Myocyte (in vitro differentiated cells): ENCODE measurements around the gene MRGPRF. TPM values are rescaled to one million over a fixed set of nuclear protein-coding genes. Genes with fewer than 3 reads are reported as not detected.
"Not testable (repeated sequence)": the region's sequence is repeated elsewhere in the genome, so short reads cannot be mapped to it uniquely, and the experiment has no call there.

Experiments used
- DNase-seq: peaks from one replicate; pipeline ENCODE4 v3.0.0-alpha.2; 2012; ENCODE audit warnings: low read depth
- total RNA-seq: library from RNA; depleted of rRNA; stranded (reverse); fragments of >200 nt; gene quantifications from 2 replicates; pipeline ENCODE4 v1.2.3, GENCODE V29; 2014

MRGPRF gene
- total RNA-seq, 1 donor from 2014 or later: not detected

DNA sequence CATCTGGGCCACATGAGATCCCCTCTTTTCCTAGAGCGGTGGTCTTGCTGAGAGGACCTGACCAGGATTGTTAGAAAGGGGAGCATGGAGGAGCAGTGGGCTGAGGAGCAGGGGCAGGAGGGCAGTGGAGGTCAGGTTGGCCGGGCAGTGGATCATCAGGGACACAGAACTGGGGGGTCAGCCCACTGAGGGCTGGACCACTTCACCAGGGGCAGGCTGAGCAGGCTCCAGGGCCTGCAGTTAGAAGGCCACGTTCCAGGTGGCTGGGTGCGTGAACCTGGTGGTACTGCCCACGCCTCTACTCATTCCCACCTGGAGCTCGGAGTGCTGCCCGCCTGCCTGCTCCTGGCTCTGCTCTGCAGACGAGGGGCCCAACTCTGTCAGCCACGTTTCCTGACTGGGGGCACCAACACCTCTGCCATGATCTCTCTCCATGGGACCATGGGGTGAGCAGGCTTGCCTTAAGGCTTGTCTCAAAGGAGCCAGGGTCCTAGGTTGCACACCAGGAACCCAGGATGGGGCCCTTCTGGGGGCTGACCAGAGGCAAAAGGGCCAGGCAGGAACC, 9.7 kb downstream of the MRGPRF start:
- DNase-seq: no peak

DNA sequence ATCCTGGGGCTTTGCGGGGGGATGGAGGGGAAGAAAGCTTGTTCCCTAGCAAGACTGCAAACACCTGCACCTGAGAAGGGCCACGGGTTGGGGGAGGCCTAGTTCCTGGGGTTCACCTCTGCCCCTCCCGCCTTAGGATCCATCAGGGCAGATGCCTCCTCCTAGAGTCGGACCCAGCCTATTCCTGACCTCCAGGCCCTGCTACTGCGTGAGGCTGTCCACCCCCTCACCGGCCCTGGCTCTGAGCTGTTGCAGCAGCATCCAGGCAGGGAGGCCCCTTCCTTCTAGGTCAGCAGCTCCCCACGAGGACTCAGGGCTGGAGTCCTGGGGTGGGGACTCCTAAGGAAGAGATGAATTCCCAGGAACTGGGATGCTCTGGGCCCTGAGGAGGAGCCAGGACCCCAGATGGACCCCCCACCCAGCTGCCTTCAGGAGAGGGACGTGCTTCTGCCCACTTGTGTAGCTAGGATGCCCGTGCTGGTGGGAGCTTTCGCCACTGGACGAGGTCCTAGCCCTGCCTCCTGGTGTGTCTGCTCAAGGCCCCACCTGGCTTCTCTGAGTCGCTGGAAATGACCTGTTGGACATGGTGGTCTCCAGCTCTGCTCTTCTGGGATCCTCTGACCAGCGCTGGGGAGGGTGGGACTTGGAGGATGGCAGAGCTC, 10.3 kb downstream of the MRGPRF start:
- no peak for DNase-seq

DNA sequence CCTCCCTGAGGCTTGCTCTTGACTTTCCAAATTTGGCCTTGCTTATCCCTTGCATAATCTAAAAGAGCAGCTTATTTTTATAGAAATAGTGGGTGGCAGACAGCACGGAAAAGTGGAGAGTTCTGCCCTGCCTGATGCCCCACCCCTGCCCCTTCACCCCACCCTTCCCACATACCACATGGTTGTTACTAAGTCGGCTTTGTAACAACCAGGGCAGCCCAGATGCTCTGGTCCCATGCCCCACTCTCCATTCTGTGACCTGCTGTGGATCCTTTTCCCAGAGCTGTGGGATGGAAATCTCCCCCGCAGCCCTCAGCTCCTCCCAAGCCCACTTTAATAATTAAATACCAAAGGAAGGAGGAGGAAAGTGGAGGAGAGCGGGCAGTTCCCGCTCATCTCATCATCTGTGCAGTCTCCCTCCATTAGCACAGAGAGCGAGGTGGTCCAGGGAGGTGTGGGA, 10.9 kb downstream of the MRGPRF start:
- DNase-seq: no peak

DNA sequence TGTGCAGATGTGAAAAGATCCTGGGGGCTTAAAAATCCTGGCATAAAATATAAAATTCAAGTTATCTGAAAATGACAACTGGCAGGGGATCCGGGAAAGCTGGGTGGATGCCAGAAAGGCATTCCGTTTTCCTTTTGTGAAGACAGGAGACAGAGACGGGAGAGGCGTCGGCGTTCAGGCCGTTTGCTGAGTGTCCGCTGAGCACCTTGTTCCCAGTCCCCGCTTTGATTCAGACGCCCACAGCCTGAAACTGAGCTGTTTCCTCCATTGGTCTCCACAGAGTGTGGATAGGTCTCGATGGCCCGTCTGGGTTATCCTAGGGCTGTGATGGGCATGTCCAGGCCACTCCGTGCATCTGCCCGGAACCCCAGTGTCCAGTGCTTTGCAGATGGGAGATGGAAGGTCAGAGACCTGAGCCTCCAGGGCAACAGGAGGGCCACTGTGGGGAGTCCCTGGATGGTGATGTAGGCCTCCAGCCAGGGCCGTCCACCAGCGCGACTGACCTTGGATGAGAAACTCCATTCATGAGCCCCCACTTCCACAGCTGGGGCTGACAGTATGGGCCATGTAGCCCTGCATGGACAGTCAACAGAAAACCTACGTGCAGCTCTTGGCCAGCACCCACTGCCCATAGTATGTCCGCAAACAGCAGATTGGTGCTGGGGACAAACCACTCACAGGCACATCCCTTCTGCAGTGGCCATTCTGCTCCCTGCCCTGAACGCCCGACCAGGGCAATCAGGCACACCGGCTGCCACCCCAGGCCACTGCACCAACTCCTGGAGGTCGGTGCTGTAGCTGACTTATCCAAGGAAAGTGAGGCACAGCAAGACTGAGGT, 11.6 kb downstream of the MRGPRF start:
- DNase-seq: no peak

DNA sequence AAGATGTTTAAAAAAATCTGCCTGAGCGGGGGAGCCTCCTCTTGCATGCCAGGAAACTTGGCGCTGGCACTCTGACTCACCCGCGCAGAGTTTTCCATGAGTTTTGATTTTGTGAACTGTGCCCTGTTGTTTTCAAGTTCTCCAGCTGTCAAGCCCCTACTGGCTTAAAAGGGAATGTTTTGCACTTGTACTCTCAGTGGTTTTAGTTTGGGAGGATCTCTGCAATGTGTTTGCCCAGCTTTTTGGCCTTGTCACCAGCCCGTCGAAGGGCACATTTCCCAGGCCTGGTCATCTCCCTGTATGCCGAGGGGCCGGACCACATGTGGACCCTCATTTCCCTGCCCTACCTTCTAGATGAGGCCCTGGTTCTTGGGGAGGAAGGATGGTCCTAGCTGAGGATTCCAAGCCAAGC, 12.2 kb downstream of the MRGPRF start:
- peak; percentile 88 for DNase-seq

DNA sequence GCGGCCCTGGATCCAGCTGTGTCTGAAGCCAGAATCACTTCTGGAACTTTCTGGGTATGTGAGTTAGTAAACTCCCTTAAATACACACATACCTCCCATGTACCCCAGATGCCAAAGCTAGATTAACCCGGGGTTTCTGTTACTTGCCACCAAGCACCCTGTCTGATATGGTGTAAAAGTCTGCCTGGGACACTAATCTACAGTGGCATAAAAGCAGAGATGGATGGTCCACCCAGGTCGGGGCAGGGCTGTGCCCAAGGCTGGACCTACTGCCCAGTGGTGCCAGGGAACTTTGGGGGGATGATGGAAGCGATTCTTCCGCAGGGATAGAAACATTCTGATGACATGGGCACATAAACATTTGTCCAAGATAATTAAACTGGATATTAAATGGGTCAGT, 12.7 kb downstream of the MRGPRF start:
- DNase-seq: no peak

DNA sequence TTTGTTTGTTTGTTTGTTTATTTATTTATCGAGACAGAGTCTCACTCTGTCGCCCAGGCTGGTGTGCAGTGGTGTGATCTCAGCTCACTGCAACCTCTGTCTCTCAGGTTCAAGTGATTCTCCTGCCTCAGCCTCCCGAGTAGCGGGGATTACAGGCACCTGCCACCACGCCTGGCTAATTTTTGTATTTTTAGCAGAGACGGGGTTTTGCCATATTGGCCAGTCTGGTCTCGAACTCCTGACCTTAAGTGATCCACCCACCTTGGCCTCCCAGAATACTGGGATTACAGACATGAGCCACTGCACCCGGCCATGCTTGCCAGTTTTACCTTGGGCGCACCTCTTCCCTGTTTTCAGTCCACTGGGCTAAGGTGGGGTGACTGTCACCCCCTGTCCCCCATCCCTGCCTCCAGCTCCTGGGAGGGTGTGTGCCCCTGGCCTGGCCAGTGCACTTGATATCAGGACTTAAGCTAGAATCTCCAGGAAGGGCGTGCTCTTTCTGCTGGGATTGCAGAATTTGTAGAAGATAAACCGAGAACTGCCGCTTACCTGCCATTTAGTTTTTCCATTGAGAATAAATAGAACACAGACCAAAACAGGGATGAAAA, 13.2 kb downstream of the MRGPRF start:
- not testable (repeated sequence) for DNase-seq

DNA sequence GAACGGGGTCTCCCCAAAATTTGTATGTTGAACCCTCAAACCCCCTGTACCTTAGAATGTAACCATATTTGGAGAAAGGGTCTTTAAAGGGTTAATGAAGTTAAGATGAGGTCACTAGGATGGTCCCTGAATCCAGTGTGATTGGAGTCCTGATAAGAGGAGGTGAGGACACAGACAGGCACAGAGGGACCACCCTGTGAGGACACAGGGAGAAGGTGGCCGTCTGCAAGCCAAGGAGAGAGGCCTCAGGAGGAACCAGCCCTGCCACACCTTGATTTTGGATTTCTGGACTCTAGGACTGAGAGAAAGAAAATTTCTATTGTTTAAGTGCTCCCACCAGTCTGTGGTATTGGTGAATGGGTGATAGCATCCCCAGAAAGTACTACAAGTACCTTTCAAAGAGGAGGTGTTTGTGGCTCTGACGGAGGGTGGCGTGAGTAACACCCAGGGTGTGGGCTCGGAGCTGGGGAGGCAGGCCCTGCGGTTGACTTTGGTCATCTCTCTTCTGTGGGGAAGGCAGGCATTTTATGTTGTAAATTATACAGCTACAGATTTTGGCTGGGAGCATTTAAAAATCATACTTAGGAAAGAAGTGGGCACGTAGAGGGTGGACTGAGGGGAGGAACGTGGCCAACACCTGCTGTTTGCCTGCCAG, 13.8 kb downstream of the MRGPRF start:
- DNase-seq: no peak

DNA sequence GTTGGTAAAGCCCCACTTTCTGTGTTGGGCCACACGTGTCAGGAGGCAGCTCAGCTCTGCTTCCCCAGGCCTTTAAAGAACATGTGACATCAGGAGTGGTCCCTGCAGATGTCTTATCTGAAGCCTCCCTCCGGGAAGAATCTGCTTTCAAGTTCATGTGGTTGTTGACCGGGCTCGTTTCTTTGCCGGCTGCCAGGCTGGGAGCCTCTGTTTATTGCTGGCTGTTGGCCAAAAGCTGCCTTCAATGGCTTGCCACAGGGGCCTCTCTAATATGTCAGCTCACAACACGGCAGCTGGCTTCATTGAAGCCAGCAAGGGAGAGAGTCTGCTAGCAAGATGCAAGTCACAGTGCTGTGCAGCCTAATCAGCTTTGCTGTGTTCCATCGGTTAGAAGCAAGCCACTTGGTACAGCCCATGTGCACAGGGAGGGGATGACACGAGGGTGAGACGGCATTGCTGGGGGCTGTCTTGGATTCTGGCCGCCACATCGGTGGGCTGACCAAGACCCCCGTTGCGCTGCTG, 14.6 kb downstream of the MRGPRF start:
- peak; percentile 83 for DNase-seq

DNA sequence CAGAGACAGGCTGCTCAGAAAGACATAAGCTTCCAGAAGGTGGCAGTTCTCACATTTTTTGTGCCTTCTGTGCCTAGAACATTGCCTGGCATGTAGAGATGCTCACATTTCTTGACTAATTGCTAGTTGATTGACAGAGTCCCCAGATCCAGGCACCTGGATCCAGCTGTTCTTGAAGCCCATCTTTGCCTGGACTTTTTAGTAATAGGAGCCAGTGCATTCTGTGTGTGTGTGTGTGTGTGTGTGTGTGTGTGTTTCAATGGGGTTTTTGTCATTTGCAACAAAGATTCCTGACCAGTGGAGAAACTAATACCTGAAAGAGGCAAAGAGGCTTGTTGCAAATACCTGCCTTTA, 15.1 kb downstream of the MRGPRF start:
- DNase-seq: no peak

DNA sequence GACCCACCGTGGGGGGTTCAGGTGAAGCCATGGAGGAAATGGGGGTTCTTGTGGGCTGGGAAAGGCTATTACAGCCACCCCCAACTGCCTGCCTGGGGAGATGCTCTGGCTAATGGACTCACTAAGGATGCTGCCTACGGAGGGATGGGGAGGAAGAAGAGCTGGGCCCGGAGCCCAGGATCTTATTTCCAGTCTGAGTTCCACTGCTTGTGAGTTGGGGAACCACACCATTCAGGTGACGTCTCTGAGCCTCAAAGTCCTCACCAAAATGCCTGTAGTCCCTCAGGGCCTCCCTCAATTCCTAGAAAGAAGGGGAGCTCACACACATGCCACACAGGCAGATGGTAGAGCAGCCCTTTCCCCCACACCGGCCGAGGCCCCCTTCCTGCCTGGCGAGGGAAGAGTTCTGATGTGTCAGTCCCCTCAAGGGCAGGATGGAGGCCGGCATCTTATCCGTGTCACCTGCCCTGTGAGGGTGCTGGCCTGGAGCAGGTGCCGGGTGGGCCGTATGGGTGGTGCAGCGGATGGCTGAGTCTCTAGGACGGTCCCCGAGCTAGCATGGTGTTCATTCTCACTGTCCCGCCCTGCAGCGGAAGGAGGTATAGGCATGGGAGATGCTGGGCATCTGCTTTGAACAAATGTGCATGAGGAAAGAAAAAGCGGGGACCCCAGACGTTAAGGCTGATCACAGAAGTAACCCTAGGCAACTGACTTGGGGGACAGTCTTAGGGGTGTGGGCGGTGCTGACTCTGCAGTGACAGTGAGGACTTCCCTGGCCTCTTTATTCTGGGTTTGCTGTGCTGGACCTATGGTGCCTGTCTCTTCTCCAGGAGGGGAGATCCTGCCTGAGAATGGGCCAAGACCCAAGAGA, 15.7 kb downstream of the MRGPRF start:
- no peak for DNase-seq

DNA sequence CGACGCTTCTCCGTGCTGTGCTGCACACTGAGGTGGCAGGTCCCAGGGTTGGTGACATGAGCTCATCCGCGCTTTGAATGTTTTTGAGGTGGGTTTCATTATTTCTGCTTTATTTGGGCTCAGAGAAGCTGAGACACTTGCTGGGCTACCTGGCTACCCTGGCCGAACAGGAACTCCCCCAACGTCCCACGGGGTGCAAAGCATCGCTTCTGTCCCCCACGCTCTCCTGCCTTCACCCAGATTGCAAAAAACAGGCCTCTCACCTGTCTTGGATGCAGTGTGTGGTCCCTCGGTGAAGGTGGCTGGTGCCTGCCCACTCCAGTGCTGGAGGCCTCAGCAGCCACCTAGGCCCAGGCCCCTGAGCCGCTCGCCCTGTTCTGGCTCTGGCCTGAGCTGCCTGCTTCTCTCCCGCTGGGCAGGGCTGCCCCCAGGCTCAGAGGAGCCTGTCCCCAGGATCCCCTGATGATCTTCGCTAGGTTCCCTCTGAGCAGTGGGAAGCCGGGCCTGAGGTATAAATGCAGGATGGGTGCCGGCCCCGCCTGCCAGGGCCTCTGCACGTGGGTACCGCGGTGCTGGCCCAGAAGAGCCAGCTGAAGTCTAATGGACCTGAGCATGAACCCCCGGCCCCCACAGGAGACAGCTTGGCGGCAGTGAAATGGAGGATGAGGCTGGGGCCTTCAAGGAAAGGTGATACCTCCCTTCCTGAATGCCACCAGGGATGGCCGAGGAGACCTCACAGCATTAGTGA, 16.5 kb downstream of the MRGPRF start:
- DNase-seq: no peak

DNA sequence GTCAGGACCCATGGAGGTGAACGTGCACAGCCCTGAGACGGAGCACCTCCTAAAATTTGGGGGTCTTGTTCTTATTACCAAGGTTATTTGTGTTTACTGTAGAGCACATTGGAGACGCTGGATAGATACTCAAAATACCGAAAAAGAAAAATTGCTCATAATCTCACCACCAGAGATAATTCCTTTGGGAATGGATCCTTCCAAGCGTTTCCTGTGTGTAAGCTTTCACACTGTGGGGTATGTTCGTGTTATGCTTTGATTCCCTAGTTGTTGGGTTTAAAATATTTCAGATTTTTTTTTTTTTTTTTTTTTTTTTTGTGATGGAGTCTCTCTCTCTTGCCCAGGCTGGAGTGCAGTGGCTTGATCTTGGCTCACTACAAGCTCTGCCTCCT, 18.2 kb downstream of the MRGPRF start:
- DNase-seq: no peak

DNA sequence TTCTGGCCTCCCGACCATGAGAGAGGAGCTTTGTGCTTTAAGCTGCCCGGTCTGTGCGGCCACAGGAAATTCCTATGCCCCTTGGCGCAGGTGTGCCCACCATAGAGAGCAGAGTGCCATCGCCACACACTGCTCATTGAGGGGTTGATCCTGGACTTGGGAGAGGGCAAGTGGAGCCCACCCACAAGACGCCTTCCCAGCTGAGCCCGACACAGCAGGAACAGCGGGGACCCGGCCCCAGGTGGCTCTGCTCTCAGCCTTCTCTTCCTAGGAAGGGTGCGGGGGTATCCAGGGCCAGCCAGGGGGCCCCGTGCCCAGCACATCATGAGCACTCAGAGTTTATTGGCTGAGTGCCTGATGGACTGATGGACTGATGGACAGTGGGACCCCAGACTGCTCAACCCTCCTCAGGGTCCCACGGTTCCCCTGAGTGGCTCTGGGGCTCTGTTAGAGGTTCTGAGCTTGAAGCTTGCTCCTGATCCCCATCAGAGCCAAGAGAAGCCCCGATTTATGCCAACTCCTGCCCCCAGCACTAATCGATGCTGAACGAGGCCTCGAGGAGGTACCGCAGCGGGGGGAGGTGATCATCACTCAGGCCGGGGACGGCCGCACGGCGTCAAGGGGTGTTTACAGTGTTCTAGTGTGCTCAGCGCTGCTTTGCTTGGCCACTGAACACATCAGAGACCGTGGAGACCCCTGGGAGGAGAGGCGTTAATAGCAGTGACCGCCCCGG, 18.7 kb downstream of the MRGPRF start:
- DNase-seq: no peak

DNA sequence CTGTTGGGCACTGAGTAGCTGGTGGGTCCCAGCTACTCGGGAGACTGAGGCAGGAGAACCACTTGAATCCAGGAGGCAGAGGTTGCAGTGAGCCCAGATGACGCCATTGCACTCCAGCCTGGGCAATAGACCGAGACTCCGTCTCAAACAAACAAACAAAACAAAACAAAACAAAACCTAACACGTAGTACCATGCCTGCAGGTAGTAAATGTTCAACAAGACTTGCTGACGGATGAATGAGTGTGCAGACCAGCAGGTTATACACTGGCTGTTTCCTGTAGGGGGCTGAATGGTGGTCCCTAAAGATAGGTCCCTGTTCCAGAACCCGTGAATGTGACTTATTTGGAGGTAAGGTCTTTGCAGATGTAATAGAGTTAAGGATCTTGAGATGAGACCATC, 19.5 kb downstream of the MRGPRF start:
- DNase-seq: no peak

DNA sequence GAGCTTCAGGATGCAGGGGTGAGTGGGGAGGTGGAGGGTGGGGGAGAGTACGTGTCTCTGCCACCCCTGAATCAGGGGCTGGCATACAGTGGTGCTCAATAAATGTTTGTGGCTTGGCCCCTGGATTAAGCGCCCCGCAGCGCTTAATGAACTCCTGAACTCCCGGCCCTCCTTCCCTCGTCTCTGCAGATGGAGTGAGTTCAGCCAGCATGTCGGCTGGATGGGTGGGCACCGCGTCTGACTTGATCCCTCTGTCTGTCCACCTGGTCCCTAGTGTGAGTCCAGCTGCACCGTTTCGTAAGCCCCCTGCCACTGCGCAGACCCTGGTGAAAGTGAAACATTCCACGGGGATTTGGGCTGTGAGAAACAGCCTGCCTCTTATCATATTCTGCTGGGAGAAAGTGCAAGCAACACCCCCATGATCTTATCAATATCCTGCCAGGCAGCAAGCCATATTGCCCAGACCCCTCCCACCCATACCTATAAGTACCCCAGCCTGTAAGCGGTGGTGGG, 20.2 kb downstream of the MRGPRF start:
- no peak for DNase-seq

DNA sequence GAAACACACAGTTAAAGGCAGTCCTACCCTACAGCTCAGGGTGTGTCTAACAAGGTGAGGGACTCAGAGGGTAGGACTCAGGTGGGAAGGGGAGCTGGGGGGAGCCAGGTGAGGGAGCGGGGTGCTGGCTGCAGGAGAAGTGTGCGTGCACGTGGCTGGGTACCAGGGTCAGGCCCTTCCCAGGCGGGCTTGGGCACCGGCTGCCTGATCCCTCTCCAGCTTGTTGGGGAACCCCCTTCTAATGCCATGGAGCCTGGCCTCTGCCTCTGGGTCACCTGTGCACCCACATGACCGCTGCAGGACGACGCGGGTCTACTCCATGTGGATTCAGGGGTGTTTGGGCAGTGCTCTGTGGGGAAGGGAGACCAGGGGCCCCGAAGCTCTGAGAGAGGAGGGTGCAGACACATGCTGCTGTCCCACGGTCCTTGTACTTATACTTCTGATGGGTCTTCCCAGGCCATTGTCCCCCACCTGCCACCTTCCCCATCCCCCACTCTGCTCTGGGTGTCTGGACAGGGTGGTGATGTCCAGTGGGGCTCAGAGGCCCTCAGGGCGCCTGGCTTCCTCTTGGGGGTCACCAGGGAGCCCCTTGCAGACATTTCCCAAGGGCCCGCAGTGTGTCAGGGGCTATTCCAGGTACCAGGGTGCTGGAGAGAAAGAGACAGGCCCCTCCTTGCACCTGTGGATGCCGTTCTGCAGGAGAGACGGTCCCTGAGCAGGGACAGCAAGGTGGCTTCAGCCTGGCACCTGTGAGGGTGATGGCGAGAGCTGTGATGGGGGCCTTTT, 21.9 kb downstream of the MRGPRF start:
- DNase-seq: no peak
